A549 (cell line): ENCODE results near the gene NDUFAF2.

ENCODE experiments used
- EP300 ChIP-seq, 2 experiments: fragments of >200 bp; sonication (Bioruptor Twin); formaldehyde crosslinking; IDR thresholded peaks; 2 replicates in 1 of 2; 3 replicates in 1 of 2; pipeline ENCODE4 v1.6.1; 2016 to 2017
- NFE2L2 ChIP-seq: fragments of 150-350 bp; conservative IDR thresholded peaks from 2 replicates; pipeline ENCODE4 v1.6.1; 2014; ENCODE audit warnings: low read length
- RFX5 ChIP-seq: fragments of 450-650 bp; IDR thresholded peaks from 2 replicates; pipeline ENCODE4 v1.7.1; 2014; ENCODE audit warnings: antibody characterized with exemption, mild to moderate bottlenecking, moderate library complexity
- TF ChIP-seq, protein P1 (sequence below): fragments of >200 bp; sonication (Bioruptor Twin); formaldehyde crosslinking; IDR thresholded peaks from 3 replicates; pipeline ENCODE4 v1.5.1; 2016
- TF ChIP-seq, protein P2 (sequence below): fragments of 450-650 bp; IDR thresholded peaks from 2 replicates; pipeline ENCODE4 v1.6.1; 2014; ENCODE audit warnings: antibody characterized with exemption

- TF ChIP-seq NFE2L2 (no peak), EP300 (IDR thresholded peaks at IDR 0.05) (no peak), RFX5 (no peak)
- TF ChIP-seq, protein P1, sequence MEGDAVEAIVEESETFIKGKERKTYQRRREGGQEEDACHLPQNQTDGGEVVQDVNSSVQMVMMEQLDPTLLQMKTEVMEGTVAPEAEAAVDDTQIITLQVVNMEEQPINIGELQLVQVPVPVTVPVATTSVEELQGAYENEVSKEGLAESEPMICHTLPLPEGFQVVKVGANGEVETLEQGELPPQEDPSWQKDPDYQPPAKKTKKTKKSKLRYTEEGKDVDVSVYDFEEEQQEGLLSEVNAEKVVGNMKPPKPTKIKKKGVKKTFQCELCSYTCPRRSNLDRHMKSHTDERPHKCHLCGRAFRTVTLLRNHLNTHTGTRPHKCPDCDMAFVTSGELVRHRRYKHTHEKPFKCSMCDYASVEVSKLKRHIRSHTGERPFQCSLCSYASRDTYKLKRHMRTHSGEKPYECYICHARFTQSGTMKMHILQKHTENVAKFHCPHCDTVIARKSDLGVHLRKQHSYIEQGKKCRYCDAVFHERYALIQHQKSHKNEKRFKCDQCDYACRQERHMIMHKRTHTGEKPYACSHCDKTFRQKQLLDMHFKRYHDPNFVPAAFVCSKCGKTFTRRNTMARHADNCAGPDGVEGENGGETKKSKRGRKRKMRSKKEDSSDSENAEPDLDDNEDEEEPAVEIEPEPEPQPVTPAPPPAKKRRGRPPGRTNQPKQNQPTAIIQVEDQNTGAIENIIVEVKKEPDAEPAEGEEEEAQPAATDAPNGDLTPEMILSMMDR = no peak
- TF ChIP-seq, protein P2, sequence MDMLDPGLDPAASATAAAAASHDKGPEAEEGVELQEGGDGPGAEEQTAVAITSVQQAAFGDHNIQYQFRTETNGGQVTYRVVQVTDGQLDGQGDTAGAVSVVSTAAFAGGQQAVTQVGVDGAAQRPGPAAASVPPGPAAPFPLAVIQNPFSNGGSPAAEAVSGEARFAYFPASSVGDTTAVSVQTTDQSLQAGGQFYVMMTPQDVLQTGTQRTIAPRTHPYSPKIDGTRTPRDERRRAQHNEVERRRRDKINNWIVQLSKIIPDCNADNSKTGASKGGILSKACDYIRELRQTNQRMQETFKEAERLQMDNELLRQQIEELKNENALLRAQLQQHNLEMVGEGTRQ = no peak
Observed at GRCh38 chr5:61052882-61053281, 107.9 kb downstream of the NDUFAF2 start.
